Stomach (tissue), 9 donors: Measurements from ENCODE around the gene ARID1B. TPM values are rescaled to one million over a fixed set of nuclear protein-coding genes. Genes with fewer than 3 reads are reported as not detected.

Source experiments
- DNase-seq, 2 donors: peaks; one replicate each; pipeline versions ENCODE4 v3.0.0 to v3.0.0-alpha.2; 2013 to 2019
- H3K27ac ChIP-seq, 5 donors: fragments of 200-600 bp in 4 of 5; sonication (generic) in 4 of 5; one replicate each; pipeline ENCODE4 v1.5.1; 2013 to 2019; ENCODE audit warnings: mild to moderate bottlenecking in 1 of 5, moderate library complexity in 1 of 5
- H3K27me3 ChIP-seq, 3 donors: fragments of 200-600 bp; sonication (generic); one replicate each; pipeline ENCODE4 v1.5.1; 2017 to 2019; ENCODE audit warnings: mixed run types in 1 of 3
- H3K36me3 ChIP-seq, 4 donors: fragments of 200-600 bp; sonication (generic); 1 replicate in 3 of 4; 2 replicates in 1 of 4; pipeline ENCODE4 v1.5.1; 2016 to 2019
- H3K4me1 ChIP-seq, 4 donors: fragments of 200-600 bp; sonication (generic); one replicate each; pipeline ENCODE4 v1.5.1; 2016 to 2019
- H3K4me3 ChIP-seq, 4 donors: fragments of 200-600 bp; sonication (generic) in 3 of 4; one replicate each; pipeline ENCODE4 v1.5.1; 2016 to 2019; ENCODE audit warnings: mild to moderate bottlenecking in 1 of 4
- H3K9me3 ChIP-seq, 4 donors: fragments of 200-600 bp; sonication (generic); one replicate each; pipeline ENCODE4 v1.5.1; 2016 to 2019
- EP300 ChIP-seq: sonication (generic); formaldehyde crosslinking; IDR thresholded peaks from one replicate; pipeline ENCODE4 v1.6.1; 2017; ENCODE audit warnings: antibody characterized with exemption
- POLR2A ChIP-seq, 4 donors: fragments of 450-650 bp; IDR thresholded peaks; one replicate each; pipeline ENCODE4 v1.6.1; 2016; ENCODE audit warnings: antibody characterized with exemption in 4 of 4, control low read depth in 2 of 4, mild to moderate bottlenecking in 1 of 4, moderate library complexity in 1 of 4
- POLR2AphosphoS5 ChIP-seq, 3 donors: sonication (generic); formaldehyde crosslinking; IDR thresholded peaks; one replicate each; pipeline ENCODE4 v1.6.1; 2016; ENCODE audit warnings: antibody characterized with exemption in 3 of 3
- WGBS, 5 donors: extraction: QIAGEN DNeasy Blood & Tissue Kit in 3 of 5; methylation state at CpG; one replicate each; pipeline versions ENCODE4 v1.1.5 to v1.1.7; 2013 to 2018; 5-methylcytosine and 5-hydroxymethylcytosine counted together
- intact Hi-C: fragments of 100-400 bp; cut with DNase I; formaldehyde crosslinking; loops from one replicate; pipeline ENCODE4 v1.15.1; 2023; ENCODE audit warnings: low total_unique reads
- polyA plus RNA-seq, 3 donors: library from polyadenylated mRNA; stranded (reverse); fragments of 200-250 nt; gene quantifications; one replicate each; pipeline ENCODE4 v1.2.3, GENCODE V29; 2013
- total RNA-seq, 5 donors: library from RNA; depleted of rRNA; stranded (reverse); fragments of >200 nt; gene quantifications; one replicate each; pipeline versions ENCODE4 v1.1.0 to v1.2.3, GENCODE V29; 2014 to 2016
- TF ChIP-seq, protein P1 (sequence below), 7 experiments: fragments of 450-650 bp in 4 of 7; fragments of 200-600 bp in 3 of 7; sonication (generic) in 3 of 7; IDR thresholded peaks; one replicate each; pipeline ENCODE4 v1.5.1; 2016 to 2019; ENCODE audit warnings: antibody characterized with exemption in 7 of 7, control low read depth in 2 of 7, mild to moderate bottlenecking in 1 of 7
- donor health status: healthy with polysubstance abuse.
- donor health status: Bipolar disorder and iron deficiency.
- donor health status: healthy.

The ARID1B gene
- total and polyA plus RNA-seq, 8 donors: 8.8 to 183 (median 48.3) TPM

- Histone ChIP-seq H3K36me3 (peaks cover 0 to 6% (median 0%) of the 10 kb centered on the region in 4 donors), H3K27me3 (no peaks in the 10 kb centered on the region), H3K4me1 (peaks cover 10 to 61% (median 39%) of the 10 kb centered on the region in 4 donors), H3K9me3 (no peaks in the 10 kb centered on the region), H3K4me3 (peak overlapping the region; percentile 84 to 95 (median 89)), H3K27ac (peak overlapping the region in 4 of 5 donors; percentile 95 to 100 (median 98))
- TF ChIP-seq EP300 (no peak), POLR2A (IDR thresholded peaks at IDR 0.05) (no peak), POLR2AphosphoS5 (IDR thresholded peaks at IDR 0.05) (no peak)
- TF ChIP-seq, protein P1, sequence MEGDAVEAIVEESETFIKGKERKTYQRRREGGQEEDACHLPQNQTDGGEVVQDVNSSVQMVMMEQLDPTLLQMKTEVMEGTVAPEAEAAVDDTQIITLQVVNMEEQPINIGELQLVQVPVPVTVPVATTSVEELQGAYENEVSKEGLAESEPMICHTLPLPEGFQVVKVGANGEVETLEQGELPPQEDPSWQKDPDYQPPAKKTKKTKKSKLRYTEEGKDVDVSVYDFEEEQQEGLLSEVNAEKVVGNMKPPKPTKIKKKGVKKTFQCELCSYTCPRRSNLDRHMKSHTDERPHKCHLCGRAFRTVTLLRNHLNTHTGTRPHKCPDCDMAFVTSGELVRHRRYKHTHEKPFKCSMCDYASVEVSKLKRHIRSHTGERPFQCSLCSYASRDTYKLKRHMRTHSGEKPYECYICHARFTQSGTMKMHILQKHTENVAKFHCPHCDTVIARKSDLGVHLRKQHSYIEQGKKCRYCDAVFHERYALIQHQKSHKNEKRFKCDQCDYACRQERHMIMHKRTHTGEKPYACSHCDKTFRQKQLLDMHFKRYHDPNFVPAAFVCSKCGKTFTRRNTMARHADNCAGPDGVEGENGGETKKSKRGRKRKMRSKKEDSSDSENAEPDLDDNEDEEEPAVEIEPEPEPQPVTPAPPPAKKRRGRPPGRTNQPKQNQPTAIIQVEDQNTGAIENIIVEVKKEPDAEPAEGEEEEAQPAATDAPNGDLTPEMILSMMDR (IDR thresholded peaks at IDR 0.05): no peak
- DNase-seq: no peak
- intact Hi-C loops: loop anchor here (10.0 kb wide), 1 partner anchor 244 kb away; no protein-coding TSS in a partner anchor
- 7 to 12% (median 8%) methylated on average over 8 of the region's 8 CpGs for WGBS, 5 donors
Observed at GRCh38 chr6:156780962-156781853, 4.0 kb downstream of the ARID1B start.

- intact Hi-C loops: loop anchor here (10.0 kb wide), 1 partner anchor 243 kb away; no protein-coding TSS in a partner anchor
- H3K27ac ChIP-seq: peak overlapping the region in 4 of 5 donors; percentile 95 to 100 (median 98)
- 4 to 7% (median 7%) methylated on average over 8 of the region's 8 CpGs for WGBS, 5 donors
- peak overlapping the region; percentile 84 to 95 (median 89) for H3K4me3 ChIP-seq
- no peak for DNase-seq
- peaks cover 0 to 6% (median 0%) of the 10 kb centered on the region in 4 donors for H3K36me3 ChIP-seq
- H3K4me1 ChIP-seq: peaks cover 4 to 64% (median 39%) of the 10 kb centered on the region in 4 donors
- TF ChIP-seq POLR2AphosphoS5 (IDR thresholded peaks at IDR 0.05) (no peak), POLR2A (IDR thresholded peaks at IDR 0.05) (no peak), EP300 (no peak)
- TF ChIP-seq, protein P1 (IDR thresholded peaks at IDR 0.05): no peak
- no peaks in the 10 kb centered on the region for H3K27me3 ChIP-seq
- no peaks in the 10 kb centered on the region for H3K9me3 ChIP-seq
Observed at GRCh38 chr6:156781861-156782631, 4.9 kb downstream of the ARID1B start.

GRCh38 chr6:156782691-156783320 lies 5.6 kb downstream of the ARID1B start:
- no peaks in the 10 kb centered on the region for H3K9me3 ChIP-seq
- intact Hi-C loops: loop anchor here (10.0 kb wide), 1 partner anchor 242 kb away; no protein-coding TSS in a partner anchor
- H3K4me3 ChIP-seq: peak overlapping the region; percentile 39 to 95 (median 89)

More at GRCh38 chr6:156782691-156783320, 5.6 kb downstream of the ARID1B start:
- Histone ChIP-seq H3K36me3 (peaks cover 0 to 6% (median 0%) of the 10 kb centered on the region in 4 donors), H3K27me3 (no peaks in the 10 kb centered on the region), H3K4me1 (peaks cover 6 to 71% (median 43%) of the 10 kb centered on the region in 4 donors), H3K27ac (peak overlapping the region in 4 of 5 donors; percentile 95 to 100 (median 98))
- no peak for TF ChIP-seq POLR2A (IDR thresholded peaks at IDR 0.05)
- no peak for TF ChIP-seq EP300
- no peak for TF ChIP-seq POLR2AphosphoS5 (IDR thresholded peaks at IDR 0.05)
- TF ChIP-seq, protein P1 (IDR thresholded peaks at IDR 0.05): no peak
- 3 to 7% (median 4%) methylated on average over 2 of the region's 2 CpGs for WGBS, 5 donors
- no peak for DNase-seq
